ENCODE results near the gene A2M.

DNA sequence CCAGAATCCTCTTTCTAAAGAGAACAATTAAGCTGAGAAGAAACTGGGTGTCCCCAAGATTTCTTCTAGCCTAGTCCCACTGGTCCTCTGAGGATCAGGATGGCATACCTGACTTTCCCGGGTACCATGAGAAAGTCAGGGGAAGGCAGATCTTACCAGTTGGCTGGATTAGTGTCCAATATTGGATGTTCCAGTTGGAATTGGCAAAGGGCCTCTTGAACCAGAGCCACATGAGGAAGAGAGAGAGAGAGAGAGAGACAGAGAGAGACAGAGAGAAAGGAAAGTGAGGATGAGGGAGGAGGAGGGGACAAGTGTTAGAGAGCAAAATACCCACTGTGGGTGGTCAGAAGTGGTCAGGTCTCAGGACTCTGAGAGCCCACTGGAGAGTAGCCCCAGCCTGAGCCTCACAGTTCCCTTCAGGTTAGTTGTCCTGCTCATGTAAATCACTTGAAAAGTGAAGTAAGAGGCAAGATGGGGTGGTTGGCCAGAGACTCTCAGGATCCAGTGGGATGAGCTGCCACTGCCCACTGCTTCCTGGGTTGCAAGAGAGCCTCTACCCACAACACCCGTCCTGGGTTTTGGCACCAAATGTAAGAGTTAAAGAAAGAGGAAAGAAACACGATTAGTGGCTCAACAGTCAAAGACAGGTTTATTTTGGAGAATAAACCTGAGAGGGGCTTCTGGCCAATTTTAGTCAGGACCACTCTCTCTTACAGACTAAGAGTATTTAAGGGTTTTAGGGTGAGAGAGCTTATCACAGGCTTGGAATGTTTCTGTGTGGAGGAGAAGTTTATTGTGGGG, 28.4 kb upstream of the A2M start:
- TF ChIP-seq HOXB13 (CRISPR knock-in tag; IDR thresholded peaks at IDR 0.05; ENCODE audit: low read depth) = no peak
- TF ChIP-seq SREBF2 (IDR thresholded peaks at IDR 0.05) = no peak
